K562 (cell line): ENCODE measurements around the gene CUX1. TPM values are rescaled to one million over a fixed set of nuclear protein-coding genes. Genes with fewer than 3 reads are reported as not detected.

Source experiments
- ATAC-seq: fragments of 200-7000 bp; cut with Tn5 transposase; 3 replicates; pipeline ENCODE4 v1.9.1; 2020; ENCODE audit warnings: moderate library complexity
- BruUV-seq: library from RNA; stranded (reverse); fragments of 400-500 nt; replicated peaks from 2 replicates; lab custom pipeline; 2021; lab: Mats Ljungman, UMichigan
- CTCF ChIA-PET: fragments of 300-600 bp; formaldehyde crosslinking; extraction: SDS; loops from one replicate; lab custom pipeline; 2021; ENCODE audit warnings: low intra/inter-chr PET ratio; lab: Yijun Ruan, JAX
- POLR2A ChIA-PET: fragments of 300-600, 350-650 bp; sonication (Branson Sonifier 250); formaldehyde crosslinking; extraction: SDS; loops from one replicate; lab custom pipeline; 2021; ENCODE audit warnings: antibody characterized with exemption, inconsistent platforms; lab: Yijun Ruan, JAX
- DNase-seq, 4 experiments: peaks; one replicate each; pipeline versions ENCODE4 v3.0.0 to v3.0.0-alpha.2; 2011 to 2018; ENCODE audit warnings: low spot score in 3 of 4, mixed read lengths in 3 of 4; ENCODE audit errors: extremely low read depth in 1 of 4
- FAIRE-seq: peaks from 2 replicates; lab custom pipeline; 2011; peaks lifted over from hg19 to GRCh38; lab: Jason Lieb, UNC
- H2AFZ ChIP-seq: 2 replicates; pipeline ENCODE4 v1.6.0; 2011; ENCODE audit warnings: low read depth, low read length, control low read depth, inconsistent platforms
- H3K27ac ChIP-seq: fragments of 200-600 bp; 3 replicates; pipeline ENCODE4 v1.8.0; 2011; ENCODE audit warnings: low read depth, mild to moderate bottlenecking, control low read depth, inconsistent platforms, low read length, moderate library complexity, mixed read lengths; ENCODE audit errors: extremely low read depth
- H3K27me3 ChIP-seq, 2 experiments: fragments of 300-600 bp in 1 of 2; 2 replicates in 1 of 2; 3 replicates in 1 of 2; pipeline versions ENCODE4 v1.6.0 to v1.8.0; 2011; ENCODE audit warnings: inconsistent platforms in 2 of 2, low read length in 2 of 2, mild to moderate bottlenecking in 1 of 2, mixed read lengths in 1 of 2, moderate library complexity in 1 of 2; ENCODE audit not compliant: control insufficient read depth in 2 of 2, insufficient read depth in 2 of 2
- H3K36me3 ChIP-seq: fragments of 300-600 bp; 3 replicates; pipeline ENCODE4 v1.8.0; 2011; ENCODE audit warnings: mild to moderate bottlenecking, low read length, inconsistent platforms; ENCODE audit not compliant: control insufficient read depth, insufficient read depth
- H3K4me1 ChIP-seq, 2 experiments: fragments of 200-600 bp in 1 of 2; replicated peaks in 1 of 2; 2 replicates in 1 of 2; 3 replicates in 1 of 2; pipeline versions ENCODE4 v1.5.1 to v1.8.0; 2011; ENCODE audit warnings: inconsistent platforms in 2 of 2, low read length in 2 of 2, mild to moderate bottlenecking in 1 of 2, mixed read lengths in 1 of 2, moderate library complexity in 1 of 2; ENCODE audit not compliant: control insufficient read depth in 2 of 2, insufficient read depth in 2 of 2
- H3K4me2 ChIP-seq: 2 replicates; pipeline ENCODE4 v1.6.1; 2011; ENCODE audit warnings: low read length, control low read depth, inconsistent platforms, mixed read lengths; ENCODE audit not compliant: insufficient read depth
- H3K4me3 ChIP-seq: fragments of 200-600 bp; sonication (generic), shearing (Covaris generic); 2 replicates; pipeline ENCODE4 v1.5.1; 2016; ENCODE audit warnings: control low read depth, inconsistent platforms
- H3K79me2 ChIP-seq: fragments of 200-600 bp; 3 replicates; pipeline ENCODE4 v1.8.0; 2011; ENCODE audit warnings: low read length, inconsistent platforms; ENCODE audit not compliant: control insufficient read depth, insufficient read depth
- H3K9ac ChIP-seq, 2 experiments: 2 replicates each; pipeline versions ENCODE4 v1.6.0 to v1.6.1; 2011; ENCODE audit warnings: low read depth in 2 of 2, low read length in 2 of 2, control low read depth in 1 of 2, inconsistent platforms in 1 of 2, mild to moderate bottlenecking in 1 of 2, mixed read lengths in 1 of 2; ENCODE audit not compliant: insufficient read depth in 1 of 2
- H3K9me1 ChIP-seq: one replicate; pipeline ENCODE4 v1.6.0; 2011; ENCODE audit warnings: inconsistent platforms, mild to moderate bottlenecking, low read length, moderate library complexity; ENCODE audit not compliant: control insufficient read depth, insufficient read depth
- H3K9me3 ChIP-seq: replicated peaks from 2 replicates; pipeline ENCODE4 v1.5.1; 2011; ENCODE audit warnings: low read depth, low read length, inconsistent platforms; ENCODE audit not compliant: control insufficient read depth, insufficient read depth
- H4K20me1 ChIP-seq: replicated peaks from 2 replicates; pipeline ENCODE4 v1.6.1; 2011; ENCODE audit warnings: low read length, inconsistent platforms, mixed read lengths; ENCODE audit not compliant: control insufficient read depth, insufficient read depth
- FUS ChIP-seq: fragments of 200-400 bp; formaldehyde crosslinking; optimal IDR thresholded peaks from 2 replicates; pipeline ENCODE3; 2017; ENCODE audit warnings: low read depth, low read length
- WGBS: fragments of 100-300 bp; shearing (Covaris generic); methylation state at CpG from one replicate; pipeline ENCODE4 v1.1.6; 2016; ENCODE audit warnings: low coverage, mixed read lengths; ENCODE audit not compliant: insufficient coverage; ENCODE audit errors: missing lambda C conversion rate; 5-methylcytosine and 5-hydroxymethylcytosine counted together
- in situ Hi-C: fragments of 300-500 bp; cut with MboI; formaldehyde crosslinking; loops from 4 replicates; pipeline ENCODE4 v1.15.0; 2018; ENCODE audit warnings: inconsistent platforms, mixed read lengths
- intact Hi-C: fragments of 100-400 bp; cut with micrococcal nuclease; formaldehyde crosslinking; loops from 2 replicates; pipeline ENCODE4 v1.14.2; 2022
- polyA plus RNA-seq, 8 experiments: library from polyadenylated mRNA; depleted of rRNA in 4 of 8; stranded (reverse) in 5 of 8; unstranded in 3 of 8; fragments of >200 nt; fragmentation: Nextera tagmentation in 2 of 8; fragmentation: Illumina TruSeq in 1 of 8; extraction: Ambion mirVana in 2 of 8; extraction: Trizol in 1 of 8; gene quantifications; 2 replicates each; pipeline versions ENCODE4 v1.2.1 to v1.2.3, GENCODE V29; 2011 to 2014; ENCODE audit warnings: inconsistent platforms in 1 of 8, missing spikeins in 1 of 8
- total RNA-seq, 7 experiments: library from RNA; depleted of rRNA in 6 of 7; stranded (reverse); fragments of >200 nt in 6 of 7; fragmentation: Illumina TruSeq in 2 of 7; extraction: Trizol in 2 of 7; gene quantifications; 2 replicates each; pipeline versions ENCODE4 v1.2.1 to v1.2.3, GENCODE V29; 2011 to 2021; ENCODE audit warnings: low replicate concordance in 1 of 7
- TF ChIP-seq, protein P1 (sequence below): sonication (generic); formaldehyde crosslinking; IDR thresholded peaks from 2 replicates; pipeline ENCODE4 v1.8.1; 2023; ENCODE audit warnings: mild to moderate bottlenecking, missing genetic modification reagents

Gene CUX1
- total and polyA plus RNA-seq, 9 of the 15 experiments (the other 6 are each of a cell fraction or from before 2014, with no cell fraction given) = 3.6 to 55.3 (median 25.2) TPM

DNA sequence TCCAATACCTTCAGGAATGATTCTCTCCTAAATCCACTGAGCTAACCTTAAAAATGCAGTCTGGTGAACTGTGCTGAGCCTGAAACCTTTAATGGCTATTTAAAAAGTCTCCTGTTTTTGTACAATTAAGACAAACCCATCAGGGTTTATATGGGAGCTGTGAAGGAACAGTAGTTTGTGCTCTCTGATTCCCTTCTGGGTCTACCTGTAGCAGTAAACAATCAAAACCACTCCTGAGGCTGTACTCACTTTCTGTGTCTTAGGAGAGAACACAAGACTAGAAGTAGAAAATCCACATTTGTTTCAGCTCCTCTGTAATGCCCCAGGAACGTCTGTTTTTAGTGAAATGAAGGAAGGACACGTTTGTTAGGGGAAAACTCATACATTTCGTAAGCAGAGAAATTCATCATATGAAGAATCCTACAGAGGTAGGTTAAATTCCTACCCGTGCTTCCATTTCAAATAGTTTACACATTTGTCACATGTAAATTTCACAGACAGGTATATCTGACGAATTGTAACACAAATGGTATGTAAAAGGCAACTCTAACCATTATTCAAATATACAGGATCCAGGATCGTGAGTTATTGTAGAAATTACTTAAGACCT lies 2.6 kb downstream of the CUX1 start:
- 43% methylated on average over 6 of the region's 6 CpGs for WGBS
- ChIA-PET CTCF (no interaction called here), POLR2A (interaction anchor here (0.6 to 4.7 kb wide), 6 partner anchors 10 to 169 kb away, joined by 3 to 20 read pairs (median 4); no protein-coding TSS in a partner anchor)
- Histone ChIP-seq H3K9me1 (peaks cover 4% of the 10 kb centered on the region), H3K9ac (peak overlapping the region in 1 of 2 experiments; percentile 4; a peak in 1 of 4 replicates), H3K4me2 (peak overlapping the region; percentile 20; the same call in 1 of the 2 replicates), H3K36me3 (peaks cover 21% of the 10 kb centered on the region; the same call in 2 of the 3 replicates), H4K20me1 (peaks cover 40% of the 10 kb centered on the region), H3K4me1 (peaks cover 29 to 32% of the 10 kb centered on the region in 2 experiments), H3K79me2 (peaks cover 89% of the 10 kb centered on the region), H3K4me3 (no peak overlapping the region), H3K27me3 (no peaks in the 10 kb centered on the region), H3K9me3 (no peaks in the 10 kb centered on the region), H2AFZ (no peak overlapping the region), H3K27ac (peak overlapping the region; percentile 6; the same call in 1 of the 3 replicates)
- DNase-seq (no peak), FAIRE-seq (no peak), ATAC-seq (no peak)
- TF ChIP-seq, protein P1, sequence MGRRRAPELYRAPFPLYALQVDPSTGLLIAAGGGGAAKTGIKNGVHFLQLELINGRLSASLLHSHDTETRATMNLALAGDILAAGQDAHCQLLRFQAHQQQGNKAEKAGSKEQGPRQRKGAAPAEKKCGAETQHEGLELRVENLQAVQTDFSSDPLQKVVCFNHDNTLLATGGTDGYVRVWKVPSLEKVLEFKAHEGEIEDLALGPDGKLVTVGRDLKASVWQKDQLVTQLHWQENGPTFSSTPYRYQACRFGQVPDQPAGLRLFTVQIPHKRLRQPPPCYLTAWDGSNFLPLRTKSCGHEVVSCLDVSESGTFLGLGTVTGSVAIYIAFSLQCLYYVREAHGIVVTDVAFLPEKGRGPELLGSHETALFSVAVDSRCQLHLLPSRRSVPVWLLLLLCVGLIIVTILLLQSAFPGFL = 0 out of 2 replicates have a peak, but pooled peaks have one; percentile 54
- TF ChIP-seq FUS = no peak
- no TSS peak for BruUV-seq
- intact Hi-C loops = loop anchor here (5.0 kb wide), 6 partner anchors 78 to 417 kb away; no protein-coding TSS in a partner anchor
- in situ Hi-C loops = no loop called here
